GM21423 (cell line): Measurements from ENCODE around the gene TMC4.
A peak's percentile ranks its signal among the peaks of the same experiment; 100 is the strongest.
"Not testable (repeated sequence)": the region's sequence is repeated elsewhere in the genome, so short reads cannot be mapped to it uniquely, and the experiment has no call there.

ENCODE experiments used
- ATAC-seq: cut with Tn5 transposase; IDR thresholded peaks from one replicate; pipeline ENCODE4 v1.9.1; 2021; ENCODE audit warnings: mild to moderate bottlenecking, moderate library complexity; ENCODE audit not compliant: unreplicated experiment

TMC4 gene

DNA sequence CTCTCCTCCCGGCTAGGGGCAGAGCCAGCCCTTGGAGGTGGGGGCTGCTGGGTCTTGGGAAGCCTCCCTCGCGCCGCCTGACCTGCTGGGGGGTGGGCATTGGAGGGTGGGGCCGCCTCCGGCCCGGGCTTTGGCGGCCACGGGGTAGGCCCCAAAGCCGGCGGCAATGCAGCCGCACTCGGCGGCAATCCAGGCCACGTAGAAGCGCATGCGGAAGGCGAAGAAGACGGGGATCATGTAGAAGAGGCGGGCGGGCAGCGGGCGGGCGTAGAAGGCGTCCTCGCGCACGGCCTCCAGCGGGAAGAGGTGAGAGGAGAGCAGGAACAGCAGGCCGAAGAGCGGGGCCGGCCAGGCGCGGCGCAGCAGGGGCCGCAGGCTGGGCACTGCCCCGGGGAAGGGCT is 7.7 kb upstream of the TMC4 start:
- no peak for ATAC-seq

DNA sequence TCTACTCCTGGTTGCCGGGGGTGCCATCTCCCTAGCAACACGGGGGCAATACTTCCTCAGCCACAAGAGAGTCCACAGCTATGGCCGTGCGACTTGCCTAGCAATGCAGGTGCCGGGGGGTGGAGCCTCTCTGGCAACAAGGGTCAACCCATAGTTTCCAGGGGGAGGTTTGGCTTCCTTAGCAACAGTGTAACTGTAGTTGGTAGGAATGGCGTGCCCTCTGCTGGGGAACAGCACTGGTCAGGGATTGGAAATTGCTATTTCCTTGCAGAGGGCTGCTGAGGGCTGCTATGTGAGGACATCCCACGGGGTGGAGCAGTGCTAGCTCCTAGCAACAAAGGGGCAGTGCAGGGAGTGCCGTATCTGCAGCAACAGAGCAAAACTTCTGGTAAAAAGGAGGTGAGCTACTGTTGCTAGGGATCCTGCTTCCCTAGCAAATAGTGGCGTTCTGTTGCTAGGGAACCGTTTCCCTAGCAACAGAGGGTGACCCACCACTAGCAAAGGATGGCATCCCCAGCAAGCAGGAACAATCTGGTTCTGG is 7.0 kb upstream of the TMC4 start:
- no peak for ATAC-seq

DNA sequence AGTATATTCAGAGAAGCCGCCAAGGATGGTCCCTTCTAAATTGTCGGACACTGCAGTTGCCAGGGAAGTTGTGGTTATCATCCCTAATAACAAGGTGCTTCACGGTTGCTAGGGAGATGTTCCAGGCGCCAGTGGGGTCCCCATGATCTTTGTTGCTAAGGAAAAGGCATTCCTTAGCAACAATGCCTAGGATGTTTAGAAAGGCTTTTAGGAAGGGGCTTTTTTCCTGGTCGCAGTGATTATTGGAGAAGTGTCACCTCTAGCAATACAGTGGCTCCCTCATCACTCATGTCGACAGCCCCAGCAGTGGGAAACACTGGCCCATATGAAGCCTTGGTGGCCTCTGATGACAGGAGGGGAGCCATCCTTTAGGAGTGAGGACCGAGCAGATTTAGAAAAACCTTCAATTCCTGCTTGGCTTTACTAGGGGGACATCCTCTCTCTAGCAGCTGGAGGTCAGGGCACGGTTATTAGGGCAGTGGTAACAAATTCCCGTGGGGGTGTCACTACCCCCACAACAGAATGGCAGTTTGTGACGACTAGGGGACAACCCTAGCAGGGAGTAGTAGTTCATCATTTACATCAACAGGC is 6.4 kb upstream of the TMC4 start:
- no peak for ATAC-seq

DNA sequence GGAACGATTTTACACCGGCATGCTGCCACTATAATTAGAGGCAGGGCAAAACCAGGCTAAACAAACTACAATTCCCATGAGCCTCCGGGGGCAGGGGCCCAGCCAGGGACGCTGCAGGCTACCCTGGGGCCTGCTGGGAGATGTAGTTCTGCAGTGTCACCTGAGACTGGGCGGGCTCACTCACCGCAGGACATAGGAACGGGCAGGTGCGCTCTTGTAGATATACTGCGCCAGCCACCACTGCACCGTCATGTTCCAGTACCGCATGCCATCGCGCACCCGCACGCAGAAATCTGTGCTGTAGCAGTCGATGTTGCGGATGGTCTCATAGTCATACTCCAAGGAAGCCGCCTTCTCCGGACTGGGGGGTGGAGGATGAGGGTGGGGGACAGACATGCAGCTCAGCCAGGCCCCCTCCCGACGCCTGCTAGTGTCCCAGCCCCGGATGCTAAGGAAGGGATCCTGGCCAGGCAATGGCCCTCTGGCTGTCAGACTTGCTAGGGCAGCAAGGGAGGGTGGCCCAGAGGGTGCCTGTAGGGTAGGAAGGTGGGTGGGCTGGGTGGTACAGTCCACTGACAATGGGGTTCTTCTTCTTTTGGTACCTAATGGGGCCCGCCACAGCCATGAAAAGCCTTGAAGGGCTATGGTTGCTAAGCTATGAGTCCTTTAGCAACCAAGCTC is 5.8 kb upstream of the TMC4 start:
- ATAC-seq = no peak

DNA sequence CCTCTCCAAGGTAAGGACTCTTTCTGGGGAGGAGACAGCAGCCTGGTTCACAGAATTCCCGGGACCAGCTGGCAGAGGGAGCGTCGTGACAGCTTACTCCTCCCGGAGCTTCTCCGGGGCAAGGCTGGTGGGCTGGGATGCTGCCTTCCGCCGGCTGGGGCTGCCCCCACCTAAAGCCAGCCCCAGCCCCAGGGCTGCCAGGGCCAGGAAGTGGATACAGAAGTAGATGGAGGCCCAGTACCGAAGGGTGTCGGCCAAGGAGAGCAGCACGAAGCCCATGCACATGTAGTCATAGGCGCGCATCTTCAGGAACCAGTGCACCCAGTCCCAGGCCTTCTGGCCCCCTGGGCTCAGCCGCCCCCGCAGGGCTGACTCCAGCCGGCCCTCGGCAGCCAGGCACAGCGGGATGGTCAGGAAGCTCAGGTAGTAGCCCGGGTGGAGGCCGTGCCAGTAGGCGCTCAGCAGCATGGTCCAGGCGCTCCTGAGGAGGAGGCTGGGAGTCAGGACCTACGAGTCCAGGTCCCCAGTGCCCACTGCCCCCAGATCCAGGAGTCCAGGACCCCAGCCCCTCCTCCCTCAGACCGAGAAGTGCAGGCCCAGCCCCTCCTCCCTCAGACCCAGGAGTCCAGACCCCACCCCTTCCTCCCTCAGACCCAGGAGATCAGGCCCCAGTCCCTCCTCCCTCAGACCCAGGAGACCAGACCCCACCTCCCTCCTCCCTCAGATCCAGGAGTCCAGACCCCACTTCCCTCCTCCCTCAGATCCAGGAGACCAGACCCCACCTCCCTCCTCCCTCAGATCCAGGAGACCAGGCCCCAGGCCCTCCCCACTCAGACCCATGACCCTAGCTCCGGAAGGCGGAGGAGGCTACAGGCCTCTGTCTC is 1.2 kb upstream of the TMC4 start:
- no peak for ATAC-seq

DNA sequence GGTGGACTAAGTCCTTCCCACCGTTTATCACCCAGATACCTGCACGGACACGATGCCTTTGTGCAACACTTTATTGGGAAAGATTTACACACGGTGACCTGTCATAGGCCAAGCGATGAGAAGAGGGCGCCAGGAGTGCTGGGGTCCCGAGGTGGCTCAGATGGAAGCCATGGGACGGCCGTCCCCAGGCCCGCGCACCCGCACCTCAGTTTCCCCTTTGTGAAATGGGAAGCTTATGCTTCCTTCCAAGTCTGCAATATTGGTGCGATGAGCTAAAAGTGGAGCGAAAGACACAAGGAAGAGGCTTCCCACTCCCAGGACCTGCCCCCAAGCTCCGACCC is 369 bp upstream of the TMC4 start:
- ATAC-seq = no peak

DNA sequence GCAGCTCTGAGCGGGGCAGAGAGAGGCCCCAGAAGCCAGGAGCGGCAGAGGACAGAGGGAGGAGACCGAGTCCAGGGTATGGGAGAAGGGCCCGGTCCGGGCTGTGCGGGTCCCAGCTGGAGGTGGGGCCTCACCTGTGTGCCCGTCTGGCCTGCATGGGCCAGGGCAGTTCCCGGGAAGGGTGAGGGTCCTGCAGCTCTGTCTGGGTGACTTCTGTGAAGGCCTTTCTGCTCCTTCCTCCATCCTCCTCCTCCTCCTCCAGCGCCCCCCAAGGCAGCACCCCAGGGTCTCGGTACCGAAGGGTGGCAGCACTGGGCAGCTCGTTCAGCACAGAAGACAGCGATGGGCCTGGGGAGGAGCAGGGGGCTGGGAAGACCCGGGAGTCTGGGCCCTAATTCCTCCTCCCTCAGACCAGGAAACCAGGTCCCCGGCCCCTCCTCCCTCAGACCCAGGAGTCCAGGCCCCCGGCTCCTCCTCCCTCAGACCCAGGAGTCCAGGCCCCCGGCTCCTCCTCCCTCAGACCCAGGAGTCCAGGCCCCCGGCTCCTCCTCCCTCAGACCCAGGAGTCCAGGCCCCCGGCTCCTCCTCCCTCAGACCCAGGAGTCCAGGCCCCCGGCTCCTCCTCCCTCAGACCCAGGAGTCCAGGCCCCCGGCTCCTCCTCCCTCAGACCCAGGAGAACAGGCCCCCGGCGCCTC is 1.1 kb downstream of the TMC4 start:
- ATAC-seq = not testable (repeated sequence)

DNA sequence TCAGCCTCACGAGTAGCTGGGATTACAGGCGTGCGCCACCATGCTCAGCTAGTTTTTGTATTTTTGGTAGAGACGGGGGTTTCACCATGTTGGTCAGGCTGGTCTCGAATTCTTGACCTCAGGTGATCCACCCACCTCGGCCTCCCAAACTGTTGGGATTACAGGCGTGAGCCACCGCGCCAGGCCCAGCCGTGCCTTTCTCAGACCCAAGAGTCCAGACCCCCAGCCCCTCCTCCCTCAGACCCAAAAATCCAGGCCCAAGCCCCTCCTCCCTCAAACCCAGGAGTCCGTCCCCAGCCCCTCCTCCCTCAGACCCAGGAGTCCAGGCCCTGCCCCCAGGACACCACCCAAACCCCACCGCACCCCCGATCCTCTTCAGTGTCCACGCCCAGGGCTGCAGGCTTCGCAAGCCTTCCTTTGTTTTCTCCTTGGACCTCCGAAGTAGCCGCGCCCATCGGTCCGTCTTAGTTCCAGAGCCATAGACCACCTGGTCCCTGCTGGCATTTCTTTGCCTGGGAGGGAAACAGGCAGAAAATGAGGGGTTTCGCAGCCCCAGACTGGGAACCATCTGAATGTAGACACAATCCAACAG is 3.7 kb downstream of the TMC4 start:
- ATAC-seq = no peak

DNA sequence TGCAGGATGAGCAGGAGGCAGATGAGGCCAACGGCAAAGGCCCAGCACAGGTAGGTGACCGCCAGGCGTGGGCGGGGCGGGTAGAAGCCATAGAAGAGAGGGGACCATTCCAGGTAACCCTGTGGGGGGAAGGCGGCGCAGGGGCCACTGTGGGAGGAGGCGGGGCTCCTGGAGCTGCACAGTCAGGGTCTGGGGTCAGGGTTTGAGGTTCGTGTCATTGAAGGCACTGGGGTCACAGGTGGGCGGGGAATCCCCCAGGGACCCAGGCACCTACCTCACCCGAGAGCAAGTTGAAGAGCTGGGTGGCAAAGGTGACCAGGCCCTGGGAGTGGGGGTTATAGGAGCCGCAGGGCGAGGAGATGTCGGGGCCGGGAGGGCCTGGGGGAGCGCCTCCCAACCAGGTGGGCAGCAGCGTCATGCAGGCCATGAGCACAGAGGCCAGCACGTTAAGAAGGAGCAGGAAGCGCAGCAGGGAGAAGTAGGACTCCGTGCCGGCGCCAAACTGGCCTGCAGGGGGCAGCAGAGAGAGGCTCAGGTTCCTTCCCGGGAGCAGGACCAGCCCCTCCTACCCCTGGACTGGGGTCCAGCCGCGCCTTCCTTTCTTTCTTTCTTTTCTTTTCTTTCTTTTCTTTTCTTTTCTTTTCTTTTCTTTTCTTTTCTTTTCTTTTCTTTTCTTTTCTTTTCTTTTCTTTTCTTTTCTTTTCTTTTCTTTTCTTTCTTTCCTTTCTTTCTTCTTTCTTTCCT is 4.6 kb downstream of the TMC4 start:
- ATAC-seq = no peak

DNA sequence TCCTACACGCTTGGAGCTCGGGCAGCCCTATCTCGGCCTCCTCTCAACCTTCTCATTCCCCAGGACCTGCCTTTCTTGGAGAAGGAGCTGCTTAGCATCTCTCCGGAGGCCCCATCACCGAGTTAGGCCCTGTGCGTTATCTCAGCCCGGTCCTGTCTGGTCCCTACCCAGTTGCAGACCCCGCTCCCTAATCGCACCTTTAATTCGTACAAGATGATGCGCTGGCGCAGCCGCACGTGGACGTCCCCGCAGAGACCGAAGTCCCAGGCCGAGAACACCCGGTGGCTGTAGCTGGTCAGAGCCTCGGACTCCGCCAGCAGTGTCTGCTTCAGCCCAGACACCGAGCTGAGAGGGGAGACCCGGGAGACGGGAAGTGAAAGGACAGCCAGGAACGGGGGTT is 7.7 kb downstream of the TMC4 start:
- ATAC-seq = no peak

DNA sequence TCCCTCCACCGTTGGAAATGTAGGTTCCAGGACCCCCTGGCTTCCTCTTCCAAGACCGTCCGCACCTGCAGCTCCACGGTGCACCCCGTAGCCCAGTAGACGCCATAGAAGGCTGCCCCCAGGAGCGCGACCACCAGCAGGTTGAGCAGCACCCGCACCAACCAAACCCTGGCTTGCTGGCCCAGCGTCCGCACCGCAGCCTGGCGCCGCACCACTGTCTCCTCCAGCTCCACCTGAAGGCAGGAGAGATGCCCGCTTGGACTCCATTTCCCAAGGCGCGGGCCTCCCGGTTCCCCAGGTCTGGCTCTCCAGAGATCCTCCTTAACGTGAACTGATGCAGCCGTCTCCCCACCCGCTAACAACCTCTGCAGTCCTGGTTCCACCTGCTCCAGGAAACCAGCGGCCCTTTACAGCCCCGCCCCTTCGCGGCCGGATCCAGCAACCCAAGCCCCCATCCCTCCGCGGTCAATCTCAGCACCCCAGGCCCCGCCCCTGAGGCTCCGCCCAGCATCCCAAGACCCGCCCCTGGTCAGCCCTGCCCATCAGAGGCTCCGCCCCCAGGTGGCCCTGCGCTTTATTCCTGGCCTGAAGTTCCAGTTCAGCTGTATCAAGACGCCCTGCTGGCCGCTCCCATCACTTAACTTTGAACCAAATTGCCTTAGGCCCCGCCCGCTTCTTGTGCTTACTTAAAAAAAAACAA is 8.4 kb downstream of the TMC4 start:
- no peak for ATAC-seq

DNA sequence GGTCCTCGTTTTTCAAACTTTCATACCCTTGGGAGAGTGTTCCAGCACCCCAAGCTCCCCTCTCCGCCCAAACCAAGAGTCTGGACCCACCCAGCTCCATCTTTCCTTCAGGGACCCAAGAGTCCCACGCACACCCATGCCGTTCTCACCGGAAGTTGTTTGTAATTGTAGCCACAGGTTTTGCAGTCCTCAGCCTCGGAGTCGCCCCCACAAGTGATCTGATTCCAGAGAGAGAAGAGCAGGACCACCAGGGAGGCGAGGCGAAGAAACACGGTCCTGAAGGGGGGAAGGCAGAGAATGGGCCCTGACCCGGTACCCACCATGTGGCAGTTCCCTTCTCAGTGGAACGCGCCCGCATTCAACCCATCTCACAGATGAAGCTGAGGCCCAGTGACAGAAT is 10.1 kb downstream of the TMC4 start:
- no peak for ATAC-seq

DNA sequence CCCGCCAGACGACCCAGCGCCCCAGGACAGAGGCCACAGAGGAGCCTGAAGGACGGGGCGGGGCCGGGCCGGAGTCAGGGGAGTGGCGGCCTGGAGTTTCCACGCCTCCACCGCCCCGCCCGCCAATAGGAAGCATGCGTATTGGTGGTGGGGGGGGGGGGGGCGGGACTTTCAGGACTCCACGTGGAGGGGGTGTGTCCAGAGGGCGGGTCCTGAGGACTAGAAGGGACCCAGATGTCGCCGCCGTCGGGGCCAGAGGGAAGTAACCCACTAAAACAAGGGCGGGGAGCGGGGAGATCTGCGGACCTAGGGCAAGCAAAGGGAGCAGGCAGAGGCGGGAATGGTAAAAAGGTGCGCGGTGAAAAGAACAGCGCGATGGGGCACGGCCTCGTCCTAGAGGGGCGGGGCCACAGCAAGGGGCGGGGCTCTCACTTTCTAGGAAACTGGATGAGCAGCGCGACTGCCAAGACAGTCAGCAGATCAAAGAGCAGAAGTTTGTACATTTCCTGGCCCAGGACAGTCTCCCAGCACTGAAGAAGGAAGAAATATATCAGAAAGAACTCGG is 10.6 kb downstream of the TMC4 start:
- ATAC-seq = no peak

DNA sequence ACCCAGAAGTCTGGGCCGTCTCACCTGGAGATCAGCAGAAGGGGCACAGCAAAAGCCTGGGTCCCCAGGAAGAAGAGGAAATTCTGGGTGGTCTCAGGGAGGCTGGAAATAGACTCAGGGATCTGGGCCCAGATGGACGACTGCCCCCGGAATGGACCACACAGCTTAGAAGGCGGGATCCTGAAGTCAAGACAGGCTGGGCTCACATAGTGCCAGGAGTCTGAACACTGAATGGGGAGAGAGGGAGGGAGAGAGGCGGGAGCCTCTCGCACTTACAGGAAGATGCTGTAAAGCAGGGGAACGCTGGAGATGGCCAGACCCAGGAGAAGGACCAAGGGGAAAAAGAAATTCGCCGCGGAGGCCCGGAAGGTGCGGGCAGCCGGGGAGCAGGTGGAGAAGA is 12.1 kb downstream of the TMC4 start:
- no peak for ATAC-seq

DNA sequence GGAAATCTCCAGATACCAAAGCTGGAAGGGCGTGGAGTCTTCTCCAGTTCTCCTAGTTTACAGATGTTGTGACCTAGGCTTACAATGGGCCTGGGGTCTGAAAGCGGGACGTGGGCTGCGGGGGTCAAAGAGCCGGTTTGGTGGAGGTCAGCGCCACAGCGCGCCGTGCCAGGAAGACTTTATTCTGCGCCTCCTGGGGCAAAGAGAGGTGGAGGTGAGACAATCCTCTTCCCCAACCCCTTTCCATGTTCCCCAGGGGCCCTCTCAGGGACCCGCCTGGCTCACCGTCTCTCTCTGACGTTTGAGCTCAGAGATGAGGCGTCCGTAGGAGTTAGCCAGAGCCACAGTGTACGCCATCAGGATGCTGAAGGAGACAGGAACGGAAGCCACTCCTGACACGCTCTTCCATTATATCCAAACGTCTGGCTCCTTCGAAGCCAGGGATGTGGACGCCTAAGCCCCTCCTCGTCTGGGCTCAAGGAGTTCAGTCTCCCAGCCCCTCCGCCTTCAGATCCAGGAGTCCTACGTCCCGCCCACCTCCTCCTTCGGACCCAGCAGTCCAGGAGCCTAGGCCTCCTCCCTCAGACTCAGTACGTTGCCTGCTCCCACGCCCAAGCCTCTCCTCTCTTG is 12.7 kb downstream of the TMC4 start:
- ATAC-seq = no peak

DNA sequence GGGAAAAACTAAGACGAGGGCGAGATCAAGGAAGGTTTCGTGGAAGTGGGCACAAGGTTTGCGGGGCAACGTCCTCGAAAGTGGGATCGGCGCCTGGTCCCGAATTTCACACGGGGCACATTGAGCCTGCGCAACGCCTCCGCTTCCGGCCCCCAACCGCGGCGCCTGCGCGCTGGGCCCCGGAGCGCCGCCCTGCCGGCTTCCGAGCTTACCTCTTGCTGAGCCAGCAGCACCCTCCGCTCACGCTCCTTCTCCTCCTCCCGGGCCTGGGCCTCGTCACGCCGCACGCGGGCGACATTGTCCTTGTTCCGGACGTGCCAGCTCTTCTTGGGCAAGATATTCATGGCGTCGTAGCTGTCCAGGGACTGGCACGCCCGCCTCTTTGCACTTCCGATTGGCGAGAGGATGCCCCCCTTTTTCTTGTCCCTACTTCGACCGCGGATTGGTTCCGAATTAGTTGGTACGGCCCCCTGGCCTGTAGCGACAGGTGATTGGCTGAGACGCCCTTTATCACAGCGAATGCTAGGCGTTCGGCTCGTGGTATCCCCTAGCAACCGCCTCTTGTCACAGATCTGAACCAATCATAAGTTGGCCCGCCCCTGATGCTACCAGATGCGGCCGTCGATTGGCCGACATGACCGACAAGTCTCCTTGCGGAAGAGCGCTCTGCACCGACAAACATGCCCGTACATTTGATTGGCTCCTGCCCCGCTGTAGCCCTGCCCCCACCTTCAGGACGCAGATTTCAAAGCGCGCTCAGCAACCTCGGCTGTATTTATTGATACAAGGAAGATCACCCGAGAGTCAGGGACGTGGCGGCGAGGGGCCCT is 13.4 kb downstream of the TMC4 start, which contains the start of gene LENG1:
Gene LENG1, minus strand, starts transcription at position 370 of the 830 bp plus-strand sequence. Its CDS starts 26 bp downstream, at position 344.
- ATAC-seq = peak; percentile 87

DNA sequence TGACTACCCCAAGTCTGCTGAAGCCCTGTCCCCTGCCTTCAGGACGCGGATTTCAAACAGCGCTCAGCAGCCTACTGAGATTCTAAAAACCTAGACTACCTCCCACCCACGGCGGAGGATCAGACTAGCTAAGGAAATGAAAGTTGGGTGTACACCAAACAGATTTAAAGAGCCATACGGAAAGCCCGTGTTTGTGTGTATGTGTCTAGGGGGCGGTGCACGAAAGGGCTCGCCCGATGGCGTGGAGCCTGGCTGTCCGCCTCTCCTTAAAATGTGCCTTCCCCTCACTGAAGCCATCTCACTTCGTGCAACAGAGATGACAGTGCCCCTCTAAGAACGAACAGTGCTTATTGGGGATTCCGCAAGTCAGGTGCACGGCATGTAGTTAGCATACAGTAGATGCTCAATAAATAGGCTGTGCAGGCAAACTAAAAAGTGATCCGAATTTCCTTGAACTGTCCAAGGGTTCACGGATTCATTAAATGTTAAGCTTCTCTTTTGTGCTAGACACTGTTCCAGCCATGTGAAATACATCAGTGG is 14.1 kb downstream of the TMC4 start:
- no peak for ATAC-seq

DNA sequence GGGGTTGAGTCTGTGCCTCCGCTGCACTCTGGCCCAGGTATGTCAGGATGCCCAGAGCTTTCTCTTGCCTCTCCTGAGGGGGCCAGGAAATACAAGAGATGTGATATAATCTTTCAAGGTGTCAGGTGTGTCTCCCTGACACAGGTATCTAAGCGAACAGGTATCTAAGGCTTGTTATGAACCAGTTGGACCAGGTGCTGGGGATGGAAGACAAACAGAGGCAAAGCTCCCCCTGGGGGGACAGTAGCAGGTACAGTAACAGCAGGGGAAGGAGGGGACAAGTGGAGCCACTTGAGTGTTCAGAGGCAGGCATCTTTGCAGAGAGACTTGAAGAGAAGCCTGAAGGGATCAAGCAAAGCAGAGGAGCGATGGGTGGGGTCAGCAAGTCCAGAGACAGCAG is 16.0 kb downstream of the TMC4 start:
- ATAC-seq = no peak
